Measurements from ENCODE around the gene ZFC3H1.

- no peak for TF ChIP-seq ZNF263 (CRISPR knock-in tag; IDR thresholded peaks at IDR 0.05)
- no peak for TF ChIP-seq SRSF9 (IDR thresholded peaks at IDR 0.05; ENCODE audit: borderline replicate concordance, insufficient read depth, low read depth, low read length, poor library complexity, severe bottlenecking)
- TF ChIP-seq CTCF (CRISPR knock-in tag; IDR thresholded peaks at IDR 0.05) = no peak
- TF ChIP-seq FOSL2 (CRISPR knock-in tag; IDR thresholded peaks at IDR 0.05) = no peak
- TF ChIP-seq PATZ1 (CRISPR knock-in tag; IDR thresholded peaks at IDR 0.05) = no peak
- TF ChIP-seq NR2F2 (IDR thresholded peaks at IDR 0.05; ENCODE audit: borderline replicate concordance, low read depth) = no peak
- TF ChIP-seq SMC3 (IDR thresholded peaks at IDR 0.05; ENCODE audit: low read length) = no peak
- TF ChIP-seq EZH2 (conservative IDR thresholded peaks at IDR 0.05; ENCODE audit: low read depth, low read length) = no peak
- TF ChIP-seq ZNF740 (CRISPR knock-in tag; IDR thresholded peaks at IDR 0.05) = no peak
- no peak for TF ChIP-seq ZNF547 (CRISPR knock-in tag; IDR thresholded peaks at IDR 0.05)
- TF ChIP-seq POLR2A (IDR thresholded peaks at IDR 0.05; ENCODE audit: insufficient read depth in 1 of 2, low read depth in 2 of 2, low read length in 2 of 2) = no peak
- no peak for TF ChIP-seq ZBTB34 (CRISPR knock-in tag; IDR thresholded peaks at IDR 0.05)
Observed at GRCh38 chr12:71607494-71608330, 55.9 kb downstream of the ZFC3H1 start.

Data from HepG2 (cell line).